Activated T-cell treated with anti-CD3 and anti-CD28 coated beads for 4 hours (primary cell): ENCODE measurements around the gene OBP2A.

Experiments used
- DNase-seq: peaks from one replicate; pipeline ENCODE4 v3.0.0-alpha.2; 2020

Gene OBP2A

DNA sequence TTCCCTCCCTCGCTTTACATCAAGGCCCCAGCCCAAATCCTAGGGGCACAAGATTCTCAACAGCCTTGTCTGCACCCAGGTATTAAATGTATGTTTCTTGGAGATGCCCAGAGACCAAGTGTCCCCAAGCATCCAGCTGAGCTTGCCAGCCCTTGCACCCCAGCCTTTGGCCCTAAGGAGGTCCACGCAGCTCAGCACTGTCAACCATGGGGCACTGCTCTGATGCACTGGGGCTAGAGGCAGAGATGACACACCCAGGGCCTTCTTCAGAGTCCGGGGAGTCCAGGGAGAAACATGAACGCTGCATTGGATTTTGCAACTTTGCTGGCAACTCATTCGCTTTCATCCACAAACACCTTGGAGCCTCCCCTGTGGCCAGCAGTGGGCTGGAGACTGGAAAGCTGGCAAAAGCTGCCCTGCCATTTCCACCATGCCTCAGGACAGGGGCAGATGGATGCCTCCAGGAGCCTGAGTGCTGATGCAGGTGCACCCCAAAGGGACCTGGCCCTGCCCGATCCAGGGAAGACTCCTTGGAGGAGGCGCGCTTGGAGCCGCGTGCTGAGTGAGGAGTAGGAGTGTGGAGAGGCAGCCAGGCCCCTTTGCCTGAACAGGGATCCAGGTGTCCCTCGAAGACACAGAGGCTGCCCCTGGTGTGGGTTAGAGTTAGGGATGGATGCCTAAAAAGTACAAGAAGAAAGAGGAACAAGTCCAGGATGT is 34.9 kb downstream of the OBP2A start:
- no peak for DNase-seq

DNA sequence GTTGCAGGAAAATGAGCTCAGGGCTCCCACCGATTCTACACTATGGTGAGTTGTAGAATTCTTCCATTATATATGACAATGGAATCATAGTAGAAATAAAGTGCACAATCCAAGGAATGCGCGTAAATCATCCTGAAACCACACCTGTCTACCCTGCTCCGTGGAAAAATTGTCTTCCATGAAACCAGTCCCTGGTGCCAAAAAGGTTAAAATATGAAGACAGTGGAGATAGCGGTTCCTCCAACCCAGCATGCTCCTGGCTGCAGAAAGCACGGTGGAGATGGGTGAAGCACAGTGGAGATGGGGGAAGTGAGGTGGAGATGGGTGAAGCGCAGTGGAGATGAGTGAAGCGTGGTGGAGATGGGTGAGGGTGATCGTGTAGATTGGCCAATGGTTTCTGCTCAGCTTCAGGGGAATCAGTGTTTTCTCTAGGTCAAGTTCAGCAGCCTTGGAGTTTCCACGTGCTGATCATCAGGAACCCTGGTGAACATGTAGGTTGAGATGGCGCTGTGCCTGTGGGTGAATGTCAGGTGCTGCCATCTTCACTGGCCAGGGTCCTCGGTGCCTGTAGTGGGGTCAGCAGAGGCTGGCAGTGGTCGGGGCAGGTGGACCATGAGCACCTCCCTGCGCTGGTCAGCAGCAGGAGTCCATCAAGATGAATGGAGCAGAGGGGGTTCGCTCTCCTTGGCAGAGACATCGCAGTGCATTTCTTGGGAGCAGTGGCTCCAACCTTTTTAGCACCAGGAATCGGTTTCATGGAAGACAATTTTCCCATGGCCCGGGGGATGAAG is 35.9 kb downstream of the OBP2A start:
- no peak for DNase-seq

DNA sequence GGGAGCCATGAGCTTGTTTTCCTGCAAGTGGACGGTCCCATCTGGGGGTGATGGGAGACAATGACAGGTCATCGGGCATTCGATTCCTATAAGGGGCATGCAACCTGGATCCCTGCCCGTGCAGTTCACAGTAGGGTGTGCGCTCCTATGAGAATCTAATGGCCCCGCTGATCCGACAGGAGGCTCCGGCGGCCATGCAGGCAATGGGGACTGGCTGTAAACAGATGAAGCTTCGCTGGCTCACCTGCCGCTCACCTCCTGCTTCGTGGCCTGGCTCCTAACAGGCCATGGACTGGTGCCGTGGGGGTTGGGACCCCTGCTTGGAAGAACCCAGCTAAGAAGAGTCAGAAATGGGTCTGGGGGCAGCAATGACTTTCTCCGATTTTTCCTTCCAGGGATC is 36.6 kb downstream of the OBP2A start:
- no peak for DNase-seq

DNA sequence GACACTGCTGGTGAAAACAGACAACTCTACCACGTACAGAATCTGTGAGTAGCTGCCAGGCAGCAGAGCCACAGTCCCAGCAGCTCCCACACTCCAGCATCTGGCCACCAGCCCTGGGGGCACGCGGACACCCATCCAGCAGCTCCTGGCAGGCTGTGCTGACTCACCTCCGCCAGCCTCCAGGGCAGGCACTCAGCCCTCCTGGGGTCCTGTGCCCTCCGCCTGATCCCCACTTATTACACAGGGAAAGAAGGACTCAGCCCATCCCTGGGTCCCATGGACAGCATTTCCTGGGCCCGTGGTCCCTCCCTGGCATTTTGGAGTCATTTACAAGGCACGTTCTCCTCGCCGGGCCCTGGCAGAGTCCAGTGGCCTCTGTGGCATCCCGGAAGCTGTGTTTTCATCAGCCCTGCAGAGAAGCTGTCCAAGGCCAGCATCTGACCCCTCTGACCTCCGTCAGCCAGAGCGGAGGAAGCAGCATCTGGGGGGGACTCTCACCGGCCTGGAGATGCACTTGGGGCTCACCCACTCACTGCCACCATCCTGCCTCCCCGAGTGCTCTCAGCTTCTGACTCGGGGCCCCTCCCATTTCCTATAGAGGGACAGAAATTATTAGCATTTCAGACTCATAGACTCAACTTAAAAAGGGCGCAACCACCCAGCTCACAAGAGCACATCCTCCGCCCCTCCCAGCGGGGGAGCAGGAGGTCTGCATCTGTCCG is 37.2 kb downstream of the OBP2A start:
- DNase-seq: no peak

DNA sequence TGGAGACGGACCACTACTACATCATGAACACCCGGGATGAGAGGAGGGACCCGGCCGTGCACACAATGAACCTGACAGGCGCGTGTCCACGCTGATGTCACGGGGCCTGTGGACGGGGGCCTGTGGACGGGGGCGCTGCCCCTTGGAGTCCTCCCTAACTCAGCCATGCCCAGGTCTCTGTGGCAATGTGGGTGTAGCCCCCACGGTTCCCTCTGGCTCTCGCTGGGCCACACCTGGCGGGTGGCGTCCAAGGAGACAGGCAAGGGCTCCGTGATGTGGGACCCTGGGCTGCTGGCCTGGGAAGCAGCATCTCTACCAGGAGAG is 37.7 kb downstream of the OBP2A start:
- DNase-seq: no peak

DNA sequence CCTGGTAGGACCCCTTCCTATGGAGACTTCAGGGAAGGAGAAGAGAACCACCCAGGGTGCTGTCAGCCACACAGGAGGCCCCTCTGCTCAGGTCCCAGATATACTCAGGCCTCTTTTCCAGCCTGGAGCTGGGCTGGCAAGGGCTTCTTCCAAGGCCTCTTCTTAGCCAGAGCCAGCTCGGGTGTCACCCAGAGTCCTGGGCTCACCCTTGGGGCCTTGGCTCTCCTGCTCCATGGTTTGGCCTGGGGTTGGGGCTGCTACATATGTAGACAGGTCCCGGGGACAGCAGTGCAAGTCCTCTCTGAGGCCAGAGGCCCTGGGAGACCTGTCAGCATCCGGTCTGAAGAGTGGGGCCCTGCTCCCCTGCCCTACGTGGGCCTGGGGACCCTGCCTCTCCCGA is 38.4 kb downstream of the OBP2A start:
- no peak for DNase-seq

DNA sequence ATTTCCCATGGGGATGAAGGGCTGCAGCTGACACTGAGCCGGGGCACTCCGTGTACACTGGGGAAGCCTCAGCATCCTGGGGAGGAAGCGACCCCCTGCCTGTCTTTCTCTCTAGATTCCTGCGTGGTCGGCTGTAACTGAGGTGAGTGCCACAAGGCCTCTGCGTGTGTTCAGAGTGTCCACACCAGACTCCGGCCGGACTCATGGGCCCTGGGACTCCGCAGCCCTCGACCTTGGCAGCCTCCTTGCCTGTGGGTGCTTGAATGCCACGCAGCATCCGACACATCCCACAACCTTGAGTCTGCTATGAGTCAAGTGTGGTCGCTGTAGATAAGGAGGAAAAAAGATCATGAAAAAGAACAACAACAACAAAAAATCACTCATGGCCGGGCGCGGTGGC is 39.0 kb downstream of the OBP2A start:
- DNase-seq: no peak

DNA sequence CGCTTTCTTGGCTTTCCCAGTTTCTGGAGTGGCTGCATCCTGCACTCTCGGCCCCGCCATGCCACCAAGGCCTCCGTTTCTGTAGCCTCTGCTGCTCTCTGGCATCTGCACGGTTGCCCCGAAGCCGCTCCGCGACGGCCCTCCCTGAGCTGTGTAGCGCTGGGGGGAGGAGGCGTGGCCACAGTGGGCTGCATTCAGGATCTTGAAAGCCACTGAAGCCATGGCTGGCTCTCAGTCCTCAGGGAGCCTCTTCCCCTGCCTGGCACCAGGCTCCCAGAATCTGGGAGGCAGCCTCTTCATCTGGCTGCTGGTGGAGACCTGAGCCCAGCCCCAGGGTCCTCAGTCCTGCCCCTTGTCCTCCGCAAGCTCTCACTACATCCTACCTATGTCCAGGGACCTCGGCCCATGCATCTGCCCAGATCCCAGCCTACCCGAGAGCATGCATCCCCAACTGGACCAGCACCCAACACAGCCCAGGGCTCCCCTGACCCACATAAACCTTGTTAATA is 40.7 kb downstream of the OBP2A start:
- DNase-seq: no peak

DNA sequence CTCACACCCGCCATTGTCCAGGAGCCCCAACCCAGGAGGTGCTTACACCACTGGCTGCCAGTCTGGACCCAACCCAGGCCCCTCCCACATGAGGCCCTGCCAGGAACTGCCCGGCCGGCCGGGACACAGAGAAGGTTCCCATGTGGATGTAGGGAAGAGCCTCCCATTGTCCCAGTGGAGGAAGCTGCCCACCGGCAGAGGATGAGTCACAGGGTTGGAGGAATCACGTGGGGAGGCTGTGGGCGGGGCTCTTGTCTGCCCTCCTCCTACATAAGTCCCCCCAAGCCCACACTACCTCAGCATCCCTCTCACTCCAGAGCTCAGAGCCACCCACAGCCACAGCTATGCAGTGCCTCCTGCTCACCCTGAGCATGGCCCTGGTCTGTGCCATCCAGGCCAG is 41.7 kb downstream of the OBP2A start:
- no peak for DNase-seq

DNA sequence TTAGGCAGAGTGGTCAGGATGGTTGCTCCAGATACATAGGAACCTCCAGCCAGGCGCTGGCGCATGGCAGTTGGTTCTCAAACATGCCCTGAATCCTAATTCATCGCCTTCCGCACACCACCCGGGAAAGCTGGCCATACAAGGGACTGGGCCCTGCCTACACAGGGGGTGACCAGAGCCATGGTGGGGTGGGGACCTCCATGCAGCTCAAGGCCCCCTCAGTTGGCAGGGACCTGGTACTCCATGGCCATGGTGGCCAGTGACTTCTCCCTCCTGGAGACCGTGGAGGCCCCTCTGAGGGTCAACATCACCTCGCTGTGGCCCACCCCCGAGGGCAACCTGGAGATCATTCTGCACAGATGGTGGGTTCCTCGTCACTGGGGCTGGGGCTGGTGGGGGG is 42.4 kb downstream of the OBP2A start:
- no peak for DNase-seq

DNA sequence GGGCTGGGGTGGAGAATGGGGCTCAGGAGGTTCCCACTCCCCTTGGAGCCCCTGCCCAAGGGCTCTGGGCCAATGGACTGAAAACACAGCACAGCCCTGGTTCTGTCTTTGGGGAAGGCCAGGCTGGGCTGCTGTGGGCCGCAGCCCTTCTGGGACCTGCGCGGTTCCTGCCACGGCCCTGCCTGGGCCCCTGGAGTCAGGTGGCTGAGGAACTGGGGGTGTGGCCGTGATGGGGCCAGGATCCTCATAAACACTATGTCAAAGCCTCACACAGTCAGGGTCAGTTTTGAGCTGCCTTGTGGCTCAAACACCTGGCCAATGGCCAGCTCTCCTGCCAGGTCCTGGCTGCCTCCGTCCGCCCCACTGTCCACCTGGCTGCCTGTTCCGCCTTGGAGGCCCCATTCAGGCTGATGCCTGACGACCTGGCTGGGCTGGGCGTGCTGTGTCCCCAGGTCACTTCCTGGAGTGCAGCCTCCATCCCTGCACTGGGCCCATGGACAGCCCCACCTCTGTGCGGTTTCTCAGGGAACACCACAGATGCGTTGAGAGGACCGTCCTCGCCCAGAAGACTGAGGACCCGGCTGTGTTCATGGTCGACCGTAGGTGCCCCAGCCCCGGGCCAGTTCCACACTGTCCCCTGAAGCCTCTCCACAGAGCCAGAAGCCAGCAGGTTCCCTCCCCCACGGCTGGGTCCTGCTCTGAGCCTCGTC is 43.1 kb downstream of the OBP2A start:
- DNase-seq: no peak

DNA sequence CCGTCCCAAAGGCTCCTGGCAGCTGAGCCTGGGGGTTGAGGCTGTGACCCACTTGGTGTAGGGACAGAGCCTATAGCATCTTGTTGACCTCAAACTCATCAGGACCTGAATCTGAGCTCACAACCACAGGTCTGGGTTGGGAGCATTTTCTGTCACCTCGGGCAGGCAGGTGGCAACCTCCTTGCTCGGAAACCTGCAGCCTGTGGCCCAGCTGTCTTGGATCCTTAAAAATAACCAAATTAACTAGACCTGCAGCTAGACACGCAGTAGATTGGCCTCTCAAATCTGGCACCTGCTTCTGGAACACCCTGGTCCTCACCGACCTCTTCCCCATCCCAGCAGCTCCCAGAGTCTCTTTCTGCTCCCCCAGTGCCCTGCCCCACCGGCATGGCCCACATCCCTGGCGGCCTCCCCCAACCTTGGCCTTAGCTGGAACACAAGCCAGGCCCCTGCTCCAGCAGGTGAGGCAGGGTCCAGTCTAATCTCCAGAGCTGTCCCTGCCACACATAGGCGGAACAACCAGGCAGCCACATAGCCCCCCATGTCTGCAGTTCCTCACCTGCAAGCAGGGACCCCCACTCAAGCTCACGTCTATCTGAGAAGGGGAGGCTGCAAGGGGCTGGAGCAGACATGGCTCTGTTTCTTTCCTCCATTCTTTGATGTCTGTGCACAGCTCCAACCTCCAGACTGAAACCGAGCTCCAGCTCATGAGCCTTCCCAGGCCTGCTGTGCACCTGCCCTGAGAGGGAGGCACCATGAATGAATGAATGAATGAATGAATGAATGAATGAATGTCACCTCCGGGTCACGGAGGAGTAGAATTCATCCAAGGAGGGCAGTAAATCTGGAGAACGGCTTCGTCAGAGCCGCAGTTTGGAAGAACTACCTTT is 43.9 kb downstream of the OBP2A start:
- DNase-seq: no peak

DNA sequence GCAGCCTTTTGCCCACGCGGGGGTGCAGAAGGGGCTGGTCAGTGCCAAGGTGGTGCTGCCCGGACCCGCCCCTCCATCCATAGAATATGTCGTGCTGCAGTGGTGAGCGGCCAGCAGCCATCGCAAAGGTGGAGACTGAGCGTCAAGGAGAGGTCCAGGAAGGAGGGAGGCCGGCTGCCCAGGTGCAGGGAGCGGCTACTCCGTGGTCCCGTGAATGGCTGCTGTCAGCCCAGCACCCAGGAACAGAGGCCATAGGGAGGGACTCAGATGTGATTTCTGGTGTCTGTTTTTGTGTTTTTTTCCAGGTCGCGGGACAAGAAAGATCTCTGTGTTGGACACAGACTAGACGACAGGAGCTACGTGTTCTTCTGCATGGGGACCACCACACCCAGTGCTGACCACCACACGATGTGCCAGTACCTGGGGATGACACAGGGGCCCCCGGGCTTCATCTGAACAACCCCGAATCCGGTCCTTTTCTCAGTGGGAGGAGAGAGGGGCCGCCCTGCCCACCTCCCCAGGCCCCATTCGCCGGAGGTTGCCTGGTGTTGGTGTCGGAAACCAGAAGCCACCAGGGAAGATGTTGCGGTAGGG is 44.7 kb downstream of the OBP2A start:
- no peak for DNase-seq

DNA sequence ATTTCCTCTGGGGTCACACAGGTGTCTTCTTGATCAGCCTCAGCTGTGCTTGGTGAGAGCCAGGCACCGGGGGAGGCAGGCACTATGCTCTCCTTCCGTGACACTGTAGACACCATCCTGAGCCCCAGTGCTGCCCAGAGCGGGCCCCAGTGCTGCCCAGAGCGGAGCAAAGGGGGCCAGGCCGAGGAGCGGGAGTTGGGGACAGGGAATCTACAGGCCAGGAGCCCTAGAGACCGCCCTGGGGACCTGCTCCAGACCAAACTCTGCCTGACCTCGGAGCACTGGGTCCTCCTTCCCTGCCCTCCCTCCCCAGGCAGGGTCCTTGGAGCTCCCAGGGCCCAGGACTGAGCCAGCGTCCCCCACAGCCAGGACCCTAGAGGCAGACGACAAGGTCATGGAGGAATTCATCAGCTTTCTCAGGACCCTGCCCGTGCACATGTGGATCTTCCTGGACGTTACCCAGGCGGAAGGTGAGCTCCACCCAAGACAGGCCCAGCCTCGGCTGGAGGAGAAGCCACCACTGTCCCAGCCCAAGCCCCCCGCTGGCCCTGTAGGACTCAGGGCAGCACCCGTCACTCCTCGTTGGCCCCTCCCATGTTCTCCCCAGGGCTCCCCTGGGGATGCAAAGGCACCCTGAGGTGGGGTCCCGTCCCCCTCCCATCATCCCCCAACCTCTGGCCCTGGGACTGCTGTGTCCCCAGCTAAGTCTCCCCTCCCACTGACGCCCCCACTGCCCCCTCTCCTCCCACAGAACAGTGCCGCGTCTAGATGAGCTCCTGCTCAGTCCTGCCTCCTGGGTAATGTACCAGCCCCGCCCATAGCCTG is 45.8 kb downstream of the OBP2A start:
- DNase-seq: no peak

DNA sequence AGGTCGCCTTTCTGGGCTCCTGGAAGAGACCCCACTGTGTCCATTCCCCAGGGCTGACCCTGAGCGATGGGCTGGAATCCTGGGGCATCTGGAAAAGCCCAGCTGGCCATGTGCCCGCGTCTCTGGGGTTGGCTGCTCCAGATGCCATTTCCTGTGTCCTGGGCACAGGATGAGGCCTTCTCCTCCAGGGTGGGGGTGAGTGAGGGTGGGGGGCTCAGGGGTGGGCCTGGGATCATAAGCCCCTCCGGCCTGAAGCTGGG is 46.3 kb downstream of the OBP2A start:
- no peak for DNase-seq

DNA sequence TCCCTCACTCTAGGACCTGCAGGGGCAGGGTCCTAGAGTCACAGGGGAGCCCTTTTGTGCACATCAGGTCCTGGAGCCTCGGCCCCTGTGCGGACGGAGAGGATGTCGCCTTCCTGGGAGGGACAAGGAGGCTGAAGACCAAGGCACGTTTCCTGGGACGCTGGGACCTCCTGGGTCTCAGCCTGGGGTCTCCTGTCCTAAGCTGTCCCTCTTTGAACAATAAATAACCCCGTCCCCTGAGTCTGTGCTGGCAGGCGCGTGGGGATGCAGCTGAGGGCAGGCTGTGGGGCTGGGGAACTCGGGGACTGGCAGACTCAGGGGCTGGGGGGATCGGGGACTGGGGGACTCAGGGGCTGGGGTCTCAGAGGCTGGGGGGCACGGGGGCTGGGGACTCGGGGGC is 46.7 kb downstream of the OBP2A start:
- DNase-seq: no peak

DNA sequence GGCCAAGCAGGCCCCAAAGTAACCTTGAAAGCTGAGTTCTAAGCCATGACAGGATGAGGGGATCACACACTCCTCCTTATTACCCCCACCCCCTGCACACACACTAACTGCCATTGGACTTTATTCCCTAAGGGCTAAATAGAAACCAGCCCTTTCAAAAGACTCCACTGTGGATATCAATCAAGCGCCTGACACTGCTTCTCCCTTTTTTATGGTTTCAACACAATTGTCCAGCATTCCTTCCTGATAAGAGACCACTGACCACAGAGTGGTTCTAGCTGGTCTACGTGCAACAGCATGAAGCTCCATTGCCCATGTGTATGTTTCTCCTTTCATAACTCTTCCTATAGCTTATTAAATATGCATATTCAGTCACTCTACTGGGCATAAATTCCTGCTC is 50.3 kb downstream of the OBP2A start:
- no peak for DNase-seq
